SK-N-SH treated with all-trans-retinoic acid at 6 μM for 48 hours (cell line): ENCODE results near the gene GLIS1.

Experiments
- ZFP3 ChIP-seq: fragments of 250-450 bp; sonication (Bioruptor Pico); IDR thresholded peaks from 2 replicates; pipeline ENCODE4 v1.5.0; 2020; ENCODE audit warnings: mild to moderate bottlenecking, moderate library complexity
- ZNF70 ChIP-seq: fragments of 450-650 bp; formaldehyde crosslinking; IDR thresholded peaks from 2 replicates; pipeline ENCODE4 v1.5.0; 2020; ENCODE audit warnings: mild to moderate bottlenecking, moderate library complexity
- TF ChIP-seq, protein P1 (sequence below): fragments of 250-450 bp; sonication (Bioruptor Pico); IDR thresholded peaks from 2 replicates; pipeline ENCODE4 v1.5.1; 2021; ENCODE audit warnings: mild to moderate bottlenecking, moderate library complexity
- TF ChIP-seq, protein P2 (sequence below): fragments of 250-450 bp; sonication (Bioruptor Pico); IDR thresholded peaks from 2 replicates; pipeline ENCODE4 v1.8.0; 2020; ENCODE audit warnings: mild to moderate bottlenecking, moderate library complexity, borderline replicate concordance

DNA sequence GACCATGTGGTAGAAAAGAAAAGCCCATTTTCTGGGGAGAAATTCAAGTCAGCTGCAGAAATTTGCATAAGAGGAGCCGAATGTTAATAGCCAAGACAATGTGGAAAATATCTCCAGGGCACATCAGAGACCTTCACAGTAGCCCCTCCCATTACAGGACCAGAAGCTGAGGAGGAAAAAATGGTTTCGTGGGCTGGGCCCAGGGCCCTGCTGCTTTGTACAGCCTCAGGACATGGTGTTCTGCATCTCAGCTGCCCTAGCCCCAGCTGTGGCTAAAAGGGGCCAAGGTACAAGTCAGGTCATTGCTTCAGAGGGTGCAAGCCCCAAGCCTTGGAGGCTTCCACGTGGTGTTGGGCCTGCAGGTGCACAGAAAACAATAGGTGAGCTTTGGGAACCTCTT is 171.5 kb downstream of the GLIS1 start:
- TF ChIP-seq ZNF70 (CRISPR knock-in tag), result no peak
- TF ChIP-seq, protein P1, sequence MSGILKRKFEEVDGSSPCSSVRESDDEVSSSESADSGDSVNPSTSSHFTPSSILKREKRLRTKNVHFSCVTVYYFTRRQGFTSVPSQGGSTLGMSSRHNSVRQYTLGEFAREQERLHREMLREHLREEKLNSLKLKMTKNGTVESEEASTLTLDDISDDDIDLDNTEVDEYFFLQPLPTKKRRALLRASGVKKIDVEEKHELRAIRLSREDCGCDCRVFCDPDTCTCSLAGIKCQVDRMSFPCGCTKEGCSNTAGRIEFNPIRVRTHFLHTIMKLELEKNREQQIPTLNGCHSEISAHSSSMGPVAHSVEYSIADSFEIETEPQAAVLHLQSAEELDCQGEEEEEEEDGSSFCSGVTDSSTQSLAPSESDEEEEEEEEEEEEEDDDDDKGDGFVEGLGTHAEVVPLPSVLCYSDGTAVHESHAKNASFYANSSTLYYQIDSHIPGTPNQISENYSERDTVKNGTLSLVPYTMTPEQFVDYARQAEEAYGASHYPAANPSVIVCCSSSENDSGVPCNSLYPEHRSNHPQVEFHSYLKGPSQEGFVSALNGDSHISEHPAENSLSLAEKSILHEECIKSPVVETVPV (CRISPR knock-in tag), result no peak
- no peak for TF ChIP-seq ZFP3
- TF ChIP-seq, protein P2, sequence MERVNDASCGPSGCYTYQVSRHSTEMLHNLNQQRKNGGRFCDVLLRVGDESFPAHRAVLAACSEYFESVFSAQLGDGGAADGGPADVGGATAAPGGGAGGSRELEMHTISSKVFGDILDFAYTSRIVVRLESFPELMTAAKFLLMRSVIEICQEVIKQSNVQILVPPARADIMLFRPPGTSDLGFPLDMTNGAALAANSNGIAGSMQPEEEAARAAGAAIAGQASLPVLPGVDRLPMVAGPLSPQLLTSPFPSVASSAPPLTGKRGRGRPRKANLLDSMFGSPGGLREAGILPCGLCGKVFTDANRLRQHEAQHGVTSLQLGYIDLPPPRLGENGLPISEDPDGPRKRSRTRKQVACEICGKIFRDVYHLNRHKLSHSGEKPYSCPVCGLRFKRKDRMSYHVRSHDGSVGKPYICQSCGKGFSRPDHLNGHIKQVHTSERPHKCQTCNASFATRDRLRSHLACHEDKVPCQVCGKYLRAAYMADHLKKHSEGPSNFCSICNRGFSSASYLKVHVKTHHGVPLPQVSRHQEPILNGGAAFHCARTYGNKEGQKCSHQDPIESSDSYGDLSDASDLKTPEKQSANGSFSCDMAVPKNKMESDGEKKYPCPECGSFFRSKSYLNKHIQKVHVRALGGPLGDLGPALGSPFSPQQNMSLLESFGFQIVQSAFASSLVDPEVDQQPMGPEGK (CRISPR knock-in tag), result no peak
